AG09309 (cell line): ENCODE measurements around the gene DCUN1D3.

Experiments used
- DNase-seq: peaks from one replicate; pipeline ENCODE4 v3.0.0-alpha.2; 2010; ENCODE audit warnings: low read depth
- H3K4me3 ChIP-seq: 2 replicates; pipeline ENCODE4 v1.5.1; 2011; ENCODE audit warnings: mild to moderate bottlenecking, low read depth, low read length, moderate library complexity; ENCODE audit not compliant: control insufficient read depth
- TF ChIP-seq, protein P1 (sequence below): IDR thresholded peaks from 2 replicates; pipeline ENCODE4 v1.5.1; 2011; ENCODE audit warnings: mild to moderate bottlenecking, low read depth, low read length, inconsistent platforms; ENCODE audit not compliant: insufficient read depth, control insufficient read depth; ENCODE audit errors: missing control alignments

The DCUN1D3 gene

DNA sequence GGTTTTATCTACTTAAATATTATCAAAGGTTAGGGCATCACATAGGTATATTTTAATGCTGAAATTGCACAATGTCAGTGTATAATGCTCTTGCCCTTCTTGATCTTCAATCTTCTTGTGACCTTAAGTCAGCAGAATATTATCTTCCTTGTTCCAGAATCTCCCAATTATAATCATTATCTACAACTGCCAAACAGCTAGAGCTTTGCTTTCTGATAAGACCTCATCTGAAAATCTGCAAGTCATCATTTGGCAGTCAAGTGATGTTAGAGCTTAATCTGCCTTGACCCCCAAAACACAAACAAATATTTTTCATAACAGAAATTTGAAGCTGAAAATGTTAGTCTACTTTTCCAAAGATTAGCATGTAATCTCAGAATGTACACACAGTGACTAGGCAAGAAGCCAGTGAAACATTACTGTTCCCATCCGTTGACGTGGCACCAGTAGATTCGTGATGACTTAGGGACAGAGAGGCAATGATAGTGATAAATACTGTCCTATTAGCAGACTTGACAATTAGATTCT is 74.1 kb downstream of the DCUN1D3 start:
- no peak overlapping the region for H3K4me3 ChIP-seq
- DNase-seq: no peak
- TF ChIP-seq, protein P1, sequence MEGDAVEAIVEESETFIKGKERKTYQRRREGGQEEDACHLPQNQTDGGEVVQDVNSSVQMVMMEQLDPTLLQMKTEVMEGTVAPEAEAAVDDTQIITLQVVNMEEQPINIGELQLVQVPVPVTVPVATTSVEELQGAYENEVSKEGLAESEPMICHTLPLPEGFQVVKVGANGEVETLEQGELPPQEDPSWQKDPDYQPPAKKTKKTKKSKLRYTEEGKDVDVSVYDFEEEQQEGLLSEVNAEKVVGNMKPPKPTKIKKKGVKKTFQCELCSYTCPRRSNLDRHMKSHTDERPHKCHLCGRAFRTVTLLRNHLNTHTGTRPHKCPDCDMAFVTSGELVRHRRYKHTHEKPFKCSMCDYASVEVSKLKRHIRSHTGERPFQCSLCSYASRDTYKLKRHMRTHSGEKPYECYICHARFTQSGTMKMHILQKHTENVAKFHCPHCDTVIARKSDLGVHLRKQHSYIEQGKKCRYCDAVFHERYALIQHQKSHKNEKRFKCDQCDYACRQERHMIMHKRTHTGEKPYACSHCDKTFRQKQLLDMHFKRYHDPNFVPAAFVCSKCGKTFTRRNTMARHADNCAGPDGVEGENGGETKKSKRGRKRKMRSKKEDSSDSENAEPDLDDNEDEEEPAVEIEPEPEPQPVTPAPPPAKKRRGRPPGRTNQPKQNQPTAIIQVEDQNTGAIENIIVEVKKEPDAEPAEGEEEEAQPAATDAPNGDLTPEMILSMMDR: no peak

DNA sequence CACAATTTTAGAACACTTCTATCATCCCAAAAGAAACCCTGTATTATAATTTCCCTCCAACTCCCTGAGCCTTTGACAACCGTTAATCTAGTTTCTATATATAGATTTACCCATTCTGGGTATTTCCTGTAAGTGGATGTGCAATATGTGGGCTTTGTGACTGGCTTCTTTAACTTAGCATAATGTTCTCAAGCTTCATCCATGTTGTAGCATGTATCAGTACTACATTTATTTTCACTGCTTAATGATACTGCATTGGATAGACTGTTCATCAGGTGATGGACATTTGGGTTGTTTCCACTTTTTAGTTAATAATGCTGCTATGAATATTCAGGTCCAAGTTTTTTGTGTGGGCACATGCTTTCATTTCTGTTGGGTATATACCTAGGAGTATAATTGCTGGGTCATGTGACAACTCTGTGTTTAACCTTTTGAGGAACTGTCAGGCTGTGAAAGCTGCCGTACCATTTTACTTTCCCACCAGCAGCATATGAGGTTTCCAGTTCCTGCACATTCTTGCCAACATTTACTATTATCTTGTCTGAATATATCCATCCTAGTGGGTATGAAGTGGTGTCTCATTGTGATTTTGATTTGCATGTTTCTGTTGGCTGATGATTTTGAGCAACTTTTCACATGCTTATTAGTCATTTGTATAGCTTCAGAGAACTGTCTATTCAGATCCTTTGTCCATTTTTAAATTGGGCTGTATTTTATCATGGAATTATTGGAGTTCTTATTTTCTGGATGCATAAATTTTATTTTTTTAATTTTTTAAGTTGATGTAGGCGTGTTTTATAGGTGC is 77.4 kb downstream of the DCUN1D3 start:
- no peak overlapping the region for H3K4me3 ChIP-seq
- TF ChIP-seq, protein P1: no peak
- DNase-seq: no peak

DNA sequence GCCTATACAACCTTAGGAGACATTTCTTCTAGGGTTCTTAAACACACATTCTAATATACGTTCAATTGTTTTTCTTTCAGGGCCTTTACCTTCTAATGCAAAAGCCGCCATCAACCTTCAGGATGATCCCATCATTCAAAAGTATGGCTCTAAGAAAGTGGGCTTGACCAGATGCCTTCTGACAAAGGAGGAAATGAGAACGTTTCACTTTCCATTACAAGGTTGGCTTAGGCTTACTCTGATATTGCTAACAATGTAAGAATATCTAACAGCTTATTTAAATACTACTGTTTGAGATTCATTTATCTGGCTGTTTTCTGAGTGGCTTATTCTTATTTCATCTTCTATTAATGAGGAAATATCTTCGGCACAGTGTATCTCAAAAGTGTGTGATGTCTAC is 78.5 kb downstream of the DCUN1D3 start:
- no peak overlapping the region for H3K4me3 ChIP-seq
- DNase-seq: no peak
- TF ChIP-seq, protein P1: no peak

DNA sequence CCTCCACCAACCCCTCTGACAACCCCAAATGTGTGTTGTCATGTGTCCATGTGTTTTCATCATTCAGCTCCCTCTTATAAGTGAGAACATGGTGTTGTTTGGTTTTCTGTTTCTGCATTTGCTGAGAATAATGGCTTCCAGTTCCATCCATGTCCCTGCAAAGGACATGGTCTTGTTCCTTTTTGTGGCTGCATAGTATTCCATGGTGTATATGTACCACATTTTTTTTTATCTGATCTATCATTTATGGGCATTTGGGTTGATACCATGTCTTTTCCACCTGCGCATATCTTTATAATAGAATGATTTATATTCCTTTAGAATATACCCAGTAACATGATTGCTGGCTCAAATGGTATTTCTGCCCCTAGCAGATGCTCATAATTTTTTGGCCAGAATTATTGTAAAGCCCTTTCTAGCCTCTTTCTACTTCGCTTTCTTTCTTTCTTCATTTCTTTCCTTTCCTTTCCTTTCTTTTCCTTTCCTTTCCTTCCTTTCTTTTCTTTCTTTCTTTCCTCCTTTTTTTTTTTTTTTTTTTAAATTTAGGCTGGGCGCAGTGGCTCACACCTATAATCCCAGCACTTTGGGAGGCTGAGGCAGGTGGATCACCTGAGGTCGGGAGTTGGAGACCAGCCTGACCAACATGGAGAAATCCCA is 81.1 kb downstream of the DCUN1D3 start:
- TF ChIP-seq, protein P1: no peak
- no peak for DNase-seq
- H3K4me3 ChIP-seq: no peak overlapping the region

DNA sequence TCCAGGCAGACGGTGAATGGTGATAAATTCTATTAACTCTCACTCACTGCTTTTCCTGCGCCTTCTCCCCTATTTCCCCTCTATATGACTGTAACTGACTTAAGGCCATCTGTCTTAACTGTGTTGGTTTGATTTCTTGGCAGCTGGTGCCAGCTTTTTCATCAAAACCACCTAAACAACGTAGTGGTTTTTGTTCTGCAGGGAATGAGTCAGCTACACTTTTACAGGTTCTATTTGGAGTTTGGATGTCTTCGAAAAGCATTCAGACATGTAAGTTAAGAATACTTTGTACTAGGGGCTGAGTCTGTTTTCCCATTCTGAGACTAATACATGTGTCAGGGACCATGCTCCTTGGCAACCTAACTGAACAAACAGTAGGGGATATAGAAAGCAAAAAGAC is 85.4 kb downstream of the DCUN1D3 start:
- DNase-seq: no peak
- no peak overlapping the region for H3K4me3 ChIP-seq
- TF ChIP-seq, protein P1: no peak

DNA sequence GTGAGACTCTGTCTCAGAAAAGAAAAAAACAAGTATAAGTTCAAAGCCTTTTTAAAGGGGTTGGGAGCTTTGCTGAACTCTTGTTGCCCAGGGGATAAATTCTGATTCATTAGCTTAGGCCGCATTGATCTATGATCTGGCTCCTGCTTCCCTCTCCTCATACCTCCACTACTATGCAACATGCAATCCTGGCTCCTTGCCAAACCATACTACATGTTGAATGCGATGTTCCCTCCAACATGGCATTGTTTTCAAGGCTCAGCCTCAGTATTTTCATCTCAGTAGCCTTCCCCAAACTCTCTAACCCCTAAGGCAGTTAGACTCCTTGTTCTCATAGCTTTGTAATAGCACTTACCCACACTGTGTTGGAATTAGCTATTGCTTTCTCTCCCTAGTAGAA is 87.6 kb downstream of the DCUN1D3 start:
- TF ChIP-seq, protein P1: no peak
- no peak overlapping the region for H3K4me3 ChIP-seq
- DNase-seq: no peak
